HS-27A (cell line): ENCODE measurements around the gene ACOT7.

Experiments used
- DNase-seq: peaks from one replicate; pipeline ENCODE4 v3.0.0-alpha.2; 2012; ENCODE audit warnings: low read depth, missing footprints

Gene ACOT7

DNA sequence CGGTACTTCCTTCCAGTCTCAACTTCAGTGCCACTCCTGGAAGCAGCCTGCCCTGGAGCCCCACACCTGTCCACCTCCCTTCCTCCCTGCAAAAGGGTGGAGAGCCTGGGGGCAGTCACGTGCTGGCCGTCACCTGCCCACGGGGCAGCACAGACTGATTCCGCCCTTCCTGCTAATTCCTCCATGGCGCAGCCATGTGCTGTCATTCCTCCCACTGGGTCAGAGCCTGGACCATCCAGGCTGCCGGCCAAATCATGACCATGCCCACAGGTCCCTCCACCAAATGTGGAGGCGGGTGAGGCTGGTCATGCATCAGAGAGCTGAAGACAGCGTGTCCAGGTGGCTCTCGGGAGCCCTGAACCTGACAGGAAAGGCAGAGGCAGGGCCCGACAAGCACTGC, 108.2 kb downstream of the ACOT7 start:
- no peak for DNase-seq

DNA sequence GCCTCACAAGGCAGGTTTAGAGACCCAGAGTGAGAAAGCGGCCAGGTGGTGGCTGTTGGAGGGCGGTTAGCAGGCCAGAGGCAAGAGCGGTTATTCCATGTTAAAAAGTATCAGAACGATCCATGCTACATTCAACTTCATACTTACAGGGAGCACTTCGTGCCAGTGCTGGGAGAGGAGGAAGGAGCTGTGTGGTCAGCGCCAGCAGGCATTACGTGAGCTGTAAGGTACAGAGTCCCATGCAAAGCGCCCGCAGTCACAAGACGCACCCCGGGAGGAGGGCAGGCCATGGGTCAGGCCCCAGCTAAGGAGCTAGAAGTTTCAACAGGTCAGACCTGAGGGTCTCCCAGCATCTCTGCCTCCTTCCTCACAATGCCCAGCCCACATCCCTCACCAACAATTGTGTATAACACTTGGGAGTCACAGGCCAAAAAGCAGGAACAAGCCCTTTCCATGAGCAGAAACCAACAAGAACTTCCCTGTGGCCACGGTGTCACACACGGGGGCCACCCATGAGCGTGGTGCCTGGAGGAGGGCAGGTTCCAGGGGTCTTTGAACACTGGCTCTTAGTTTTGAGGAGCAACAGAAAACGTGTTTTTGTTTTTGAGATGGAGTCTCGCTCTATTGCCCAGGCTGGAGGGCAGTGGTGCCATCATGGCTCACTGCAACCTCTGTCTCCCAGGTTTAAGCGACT, 110.8 kb downstream of the ACOT7 start:
- DNase-seq, result no peak

- DNase-seq, result no peak
Measured at GRCh38 chr1:6281511-6282402, 111.8 kb downstream of the ACOT7 start.

GRCh38 chr1:6280761-6281451, 112.7 kb downstream of the ACOT7 start:
- DNase-seq, result no peak

DNA sequence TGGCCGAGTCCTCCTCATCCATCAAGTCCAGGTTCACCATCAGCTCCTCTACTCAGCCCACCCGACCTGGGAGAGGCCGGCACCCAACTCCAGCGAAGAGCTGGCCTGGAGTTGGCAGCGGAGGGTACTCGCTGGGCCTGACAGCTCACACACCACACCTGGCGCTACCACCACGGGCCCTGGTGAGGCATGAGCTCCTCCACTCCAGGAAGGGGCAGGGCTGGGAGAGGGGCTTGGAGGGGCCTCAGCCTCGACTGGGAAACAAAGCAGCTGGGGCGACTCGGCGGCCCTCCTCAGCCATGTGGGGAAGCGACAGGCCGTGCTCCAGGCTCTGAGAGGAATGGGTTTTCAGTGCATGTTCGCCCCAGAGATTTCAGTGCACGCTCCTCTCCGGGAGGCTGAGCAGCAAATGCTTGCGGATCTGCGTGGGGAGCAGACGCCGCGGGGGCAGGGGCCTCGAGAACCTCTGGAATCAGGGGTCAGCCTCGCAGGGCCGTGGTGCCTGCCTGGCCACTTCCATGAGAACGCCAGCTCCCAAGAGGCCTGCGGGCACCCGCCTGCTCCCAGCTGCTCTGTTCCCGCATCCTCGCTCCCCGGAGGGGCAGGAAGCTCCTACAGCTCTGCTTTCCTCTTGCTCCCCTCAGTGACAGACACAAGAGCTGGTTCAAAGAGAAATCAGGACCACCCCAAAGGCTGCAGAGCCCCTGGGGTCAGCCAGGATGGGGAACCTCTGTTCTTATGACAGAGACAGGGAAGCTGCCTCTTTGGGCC, 113.8 kb downstream of the ACOT7 start:
- no peak for DNase-seq

DNA sequence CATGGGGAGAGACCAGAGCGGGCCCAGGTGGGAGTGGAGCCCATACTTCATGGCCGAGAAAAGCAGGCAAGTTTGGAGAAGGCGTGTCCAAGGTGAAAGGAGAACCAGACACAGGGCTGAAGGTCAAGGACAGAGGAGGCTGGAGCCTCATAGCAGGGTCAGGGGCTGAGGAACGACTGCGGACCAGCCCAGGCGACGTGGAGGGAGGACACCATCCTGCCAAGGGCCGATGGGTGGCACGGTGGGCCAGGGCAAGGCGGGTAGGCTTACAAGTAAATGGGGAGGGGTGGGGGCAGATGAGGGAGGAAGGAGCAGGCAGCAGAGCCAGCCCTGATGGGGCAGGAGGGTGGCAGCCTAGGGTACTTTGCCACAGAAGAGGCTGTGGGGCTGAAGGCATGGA, 114.5 kb downstream of the ACOT7 start:
- no peak for DNase-seq

GRCh38 chr1:6278263-6278662, 115.3 kb downstream of the ACOT7 start:
- DNase-seq, result no peak

DNA sequence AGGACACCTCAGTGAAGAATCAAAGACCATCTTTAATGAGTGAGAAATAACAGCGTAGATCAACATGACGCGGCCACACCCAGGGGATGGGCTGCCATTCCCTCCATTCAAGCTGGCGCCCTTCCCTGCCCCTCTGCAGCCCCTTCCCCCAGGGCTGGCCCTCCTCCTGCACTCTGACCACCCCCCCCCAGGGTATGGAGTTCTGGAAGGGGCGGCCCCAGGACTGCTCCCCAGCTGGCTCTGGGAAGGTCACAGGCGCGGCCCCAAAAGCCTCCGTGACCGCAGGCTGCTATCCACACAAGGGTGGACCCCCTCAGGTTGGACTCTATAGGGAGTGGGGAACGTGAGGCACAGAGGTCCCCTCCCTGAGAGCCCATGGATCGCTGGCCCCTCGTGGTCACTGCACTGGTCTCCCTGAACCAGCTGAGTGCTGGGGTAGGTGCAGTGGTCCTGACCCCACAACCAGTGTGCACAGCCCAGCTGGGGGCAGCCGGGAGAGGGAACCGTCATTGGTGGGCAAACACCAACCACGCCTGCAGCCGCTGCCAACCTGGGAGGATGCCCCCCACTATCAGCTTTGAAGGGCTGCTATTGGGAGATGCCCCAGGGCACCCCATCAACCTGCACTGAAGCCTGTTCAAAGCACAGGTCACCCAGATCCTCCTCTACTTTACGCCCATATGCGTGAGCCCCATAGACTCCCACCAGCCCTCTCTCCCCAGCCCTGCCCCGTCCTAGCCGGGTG, 116.6 kb downstream of the ACOT7 start:
- no peak for DNase-seq

- DNase-seq, result no peak
Measured at GRCh38 chr1:6275826-6276782, 117.5 kb downstream of the ACOT7 start.

GRCh38 chr1:6274622-6275139, 118.9 kb downstream of the ACOT7 start:
- DNase-seq, result no peak

GRCh38 chr1:6274102-6274501, 119.5 kb downstream of the ACOT7 start:
- DNase-seq, result no peak

- DNase-seq, result no peak
Measured at GRCh38 chr1:6273380-6273891, 120.1 kb downstream of the ACOT7 start.

DNA sequence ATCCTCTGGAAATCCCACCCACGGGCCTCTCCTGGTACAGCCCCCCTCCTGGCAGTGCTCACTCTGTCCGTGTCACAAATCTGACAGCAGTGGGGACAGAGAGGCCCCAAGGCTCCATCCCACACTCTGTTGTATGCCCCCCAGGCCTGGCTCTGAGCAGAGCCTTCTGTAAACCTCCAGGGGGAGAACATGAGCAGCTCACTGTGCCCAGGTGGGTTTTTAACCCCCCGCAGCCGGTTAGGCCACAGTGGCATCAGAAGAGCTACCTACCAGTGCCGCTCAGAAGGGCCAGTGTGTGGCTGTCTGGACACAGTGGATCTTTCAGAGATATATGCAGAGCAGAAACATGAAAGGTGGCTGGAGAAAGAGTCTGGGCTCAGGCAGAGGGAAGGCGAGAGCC, 120.7 kb downstream of the ACOT7 start:
- DNase-seq, result no peak

DNA sequence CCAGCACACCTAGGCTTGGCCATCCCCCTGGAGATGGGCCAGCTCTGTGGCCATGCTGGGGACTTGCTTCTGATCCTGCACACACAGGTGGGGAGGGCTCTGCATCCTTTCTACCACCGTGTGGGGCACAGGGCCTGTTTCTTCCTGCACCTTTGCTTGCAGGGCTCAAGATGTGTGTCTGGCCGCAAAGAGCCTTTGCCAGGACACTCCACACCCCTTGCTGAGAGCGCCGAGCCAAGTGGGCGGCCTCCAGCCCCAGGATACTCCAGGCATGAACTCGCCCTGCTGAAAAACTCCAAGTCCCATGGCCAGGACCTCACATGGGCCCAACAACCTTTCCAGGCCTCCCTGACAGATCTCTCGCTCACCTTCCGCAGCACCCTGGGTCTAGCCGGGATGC, 121.1 kb downstream of the ACOT7 start:
- no peak for DNase-seq

DNA sequence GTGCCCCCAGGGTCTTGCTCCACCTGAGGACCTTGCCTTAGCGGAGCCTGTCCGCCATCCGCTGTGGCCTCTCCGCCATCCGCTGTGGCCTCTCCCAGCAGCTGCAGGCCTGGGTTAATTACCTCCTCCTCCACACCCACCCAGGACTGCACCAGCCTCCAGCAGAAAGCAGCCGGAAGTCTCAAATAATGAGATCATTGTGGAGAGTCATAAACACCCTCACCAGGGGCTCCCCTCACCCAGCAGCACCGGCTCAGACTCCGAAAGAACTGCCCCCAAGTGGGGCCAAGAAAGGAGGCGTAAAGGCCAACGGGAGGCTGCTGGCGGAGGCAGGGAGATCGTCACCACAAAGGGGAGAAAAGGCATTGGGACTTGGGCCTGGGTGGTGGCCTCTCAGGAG, 122.0 kb downstream of the ACOT7 start:
- DNase-seq, result no peak

DNA sequence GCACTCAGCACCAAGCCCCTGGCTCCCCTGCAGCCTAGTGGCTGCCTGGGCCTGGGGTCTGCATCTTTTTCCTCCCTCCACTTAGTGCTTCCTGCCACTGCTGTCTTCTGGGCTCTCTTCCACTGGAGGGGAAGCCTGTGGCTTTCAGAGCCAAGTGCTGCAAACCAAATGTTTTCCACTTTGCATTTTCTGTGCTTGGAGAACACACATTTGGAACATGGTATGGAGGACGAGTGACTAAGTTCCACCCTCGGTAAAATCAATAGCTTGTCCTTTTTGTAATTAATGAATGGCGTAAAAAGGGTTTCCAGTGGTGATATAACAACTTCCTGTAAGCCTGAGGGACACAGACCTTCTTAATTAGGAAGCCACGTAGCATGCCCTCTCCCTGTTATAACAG, 122.6 kb downstream of the ACOT7 start:
- no peak for DNase-seq

- no peak for DNase-seq
Measured at GRCh38 chr1:6270401-6270800, 123.2 kb downstream of the ACOT7 start.

- no peak for DNase-seq
Measured at GRCh38 chr1:6269720-6270400, 123.7 kb downstream of the ACOT7 start.

DNA sequence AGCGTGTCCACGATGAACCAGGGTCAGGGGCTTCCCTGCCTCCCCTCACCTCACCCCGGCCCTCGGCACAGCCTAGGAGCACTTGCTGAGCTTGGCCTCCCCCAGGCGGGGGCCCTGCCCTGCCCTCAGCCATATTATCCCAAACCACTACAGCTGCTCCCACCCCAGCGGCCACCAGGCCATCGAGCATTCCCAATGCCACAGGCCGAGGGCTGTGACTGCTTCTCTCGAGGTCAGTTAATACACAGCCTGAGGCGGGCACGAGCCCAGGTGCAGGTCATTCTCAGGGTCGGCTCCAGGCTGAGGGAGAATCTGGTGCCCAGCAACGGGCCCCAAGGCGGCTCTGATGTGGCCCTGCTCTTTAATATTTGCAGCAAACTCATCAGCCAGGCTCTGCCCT, 124.3 kb downstream of the ACOT7 start:
- DNase-seq, result no peak
